ENCODE measurements around the gene BRI3. TPM values are rescaled to one million over a fixed set of nuclear protein-coding genes. Genes with fewer than 3 reads are reported as not detected.

Gene BRI3
- total and polyA plus RNA-seq, 10 of the 15 experiments (the other 5 are each of a cell fraction or from before 2014, with no cell fraction given): 4.5 to 56.3 (median 21.5) TPM

DNA sequence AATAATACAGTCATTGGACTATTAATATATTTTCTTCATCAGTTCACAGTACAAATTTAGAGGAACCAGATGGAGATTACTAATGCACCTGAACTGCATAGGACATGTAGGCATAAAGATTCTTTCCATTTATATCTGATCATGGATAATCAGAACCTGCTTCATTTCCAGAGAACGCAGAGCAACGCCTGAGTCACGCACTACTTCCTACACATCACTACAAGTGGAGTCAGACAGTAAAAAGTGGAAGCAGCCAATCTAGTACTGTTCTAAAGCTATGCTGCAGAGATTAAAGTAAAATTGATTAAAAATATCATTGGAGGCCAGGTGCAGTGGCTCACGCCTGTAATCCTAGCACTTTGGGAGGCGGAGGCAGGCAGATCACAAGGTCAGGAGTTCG, 43.3 kb downstream of the BRI3 start:
- no peak overlapping the region for H2AFZ ChIP-seq (ENCODE audit: control insufficient read depth, low read depth, low read length)
- peaks cover 2 to 3% of the 10 kb centered on the region in 2 experiments; a peak in 2 of 4 replicates for H3K36me3 ChIP-seq (ENCODE audit: control insufficient read depth in 2 of 2, insufficient read depth in 2 of 2, low read length in 1 of 2)
- H3K9me3 ChIP-seq (replicated peaks; ENCODE audit: control insufficient read depth, insufficient read depth, low read length): no peaks in the 10 kb centered on the region
- no peaks in the 10 kb centered on the region; the same call in 1 of the 2 replicates for H4K20me1 ChIP-seq (ENCODE audit: control insufficient read depth, insufficient read depth)
- intact Hi-C loops (cut with micrococcal nuclease; ENCODE audit: unreplicated experiment): no loop called here
- H3K4me3 ChIP-seq: no peak overlapping the region
- ATAC-seq (no peak), DNase-seq (ENCODE audit: low read depth, low spot score) (no peak), FAIRE-seq (no peak)
- H3K79me2 ChIP-seq (ENCODE audit: control insufficient read depth, insufficient read depth, low read length): no peaks in the 10 kb centered on the region
- no peak overlapping the region for H3K9ac ChIP-seq (ENCODE audit: control insufficient read depth, insufficient read depth, low read length)
- SMC1A ChIA-PET (ENCODE audit: uncharacterized antibody, unreplicated experiment): no interaction called here
- H3K4me2 ChIP-seq (ENCODE audit: control insufficient read depth, insufficient read depth): no peak overlapping the region
- H3K27me3 ChIP-seq (replicated peaks in 1 of 2; ENCODE audit: control insufficient read depth in 2 of 2, insufficient read depth in 2 of 2, low read length in 1 of 2): no peaks in the 10 kb centered on the region
- CTCF ChIA-PET: interaction anchor here (1.5 kb wide), 1 partner anchor 76 kb away, joined by 4 read pairs; the partner anchor contains the start of gene BAIAP2L1
- POLR2A ChIA-PET: interaction anchor here (0.6 kb wide), 1 partner anchor 45 kb away, joined by 4 read pairs; no protein-coding TSS in a partner anchor
- H3K27ac ChIP-seq (ENCODE audit: control insufficient read depth, insufficient read depth): no peak overlapping the region
- 85% methylated on average over 6 of the region's 6 CpGs for WGBS (ENCODE audit: insufficient coverage, insufficient replicate concordance, low lambda C conversion rate, missing lambda C conversion rate)
- TF ChIP-seq, protein P1, sequence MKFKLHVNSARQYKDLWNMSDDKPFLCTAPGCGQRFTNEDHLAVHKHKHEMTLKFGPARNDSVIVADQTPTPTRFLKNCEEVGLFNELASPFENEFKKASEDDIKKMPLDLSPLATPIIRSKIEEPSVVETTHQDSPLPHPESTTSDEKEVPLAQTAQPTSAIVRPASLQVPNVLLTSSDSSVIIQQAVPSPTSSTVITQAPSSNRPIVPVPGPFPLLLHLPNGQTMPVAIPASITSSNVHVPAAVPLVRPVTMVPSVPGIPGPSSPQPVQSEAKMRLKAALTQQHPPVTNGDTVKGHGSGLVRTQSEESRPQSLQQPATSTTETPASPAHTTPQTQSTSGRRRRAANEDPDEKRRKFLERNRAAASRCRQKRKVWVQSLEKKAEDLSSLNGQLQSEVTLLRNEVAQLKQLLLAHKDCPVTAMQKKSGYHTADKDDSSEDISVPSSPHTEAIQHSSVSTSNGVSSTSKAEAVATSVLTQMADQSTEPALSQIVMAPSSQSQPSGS (IDR thresholded peaks at IDR 0.05; ENCODE audit: low read length): no peak
- no peak for TF ChIP-seq MEF2A (IDR thresholded peaks at IDR 0.05; ENCODE audit: insufficient read depth, low read depth, low read length)
- TF ChIP-seq HDGF (IDR thresholded peaks at IDR 0.05): no peak
- no peak for TF ChIP-seq GABPA (IDR thresholded peaks at IDR 0.05; ENCODE audit: low read depth)
- TF ChIP-seq RCOR1 (conservative IDR thresholded peaks at IDR 0.05; ENCODE audit: low read depth, low read length): no peak
- no peak for TF ChIP-seq POLR2AphosphoS2 (IDR thresholded peaks at IDR 0.05; ENCODE audit: low read depth, low read length)
- TF ChIP-seq SIN3A (IDR thresholded peaks at IDR 0.05; ENCODE audit: low read depth, low read length): no peak
- TF ChIP-seq, protein P2, sequence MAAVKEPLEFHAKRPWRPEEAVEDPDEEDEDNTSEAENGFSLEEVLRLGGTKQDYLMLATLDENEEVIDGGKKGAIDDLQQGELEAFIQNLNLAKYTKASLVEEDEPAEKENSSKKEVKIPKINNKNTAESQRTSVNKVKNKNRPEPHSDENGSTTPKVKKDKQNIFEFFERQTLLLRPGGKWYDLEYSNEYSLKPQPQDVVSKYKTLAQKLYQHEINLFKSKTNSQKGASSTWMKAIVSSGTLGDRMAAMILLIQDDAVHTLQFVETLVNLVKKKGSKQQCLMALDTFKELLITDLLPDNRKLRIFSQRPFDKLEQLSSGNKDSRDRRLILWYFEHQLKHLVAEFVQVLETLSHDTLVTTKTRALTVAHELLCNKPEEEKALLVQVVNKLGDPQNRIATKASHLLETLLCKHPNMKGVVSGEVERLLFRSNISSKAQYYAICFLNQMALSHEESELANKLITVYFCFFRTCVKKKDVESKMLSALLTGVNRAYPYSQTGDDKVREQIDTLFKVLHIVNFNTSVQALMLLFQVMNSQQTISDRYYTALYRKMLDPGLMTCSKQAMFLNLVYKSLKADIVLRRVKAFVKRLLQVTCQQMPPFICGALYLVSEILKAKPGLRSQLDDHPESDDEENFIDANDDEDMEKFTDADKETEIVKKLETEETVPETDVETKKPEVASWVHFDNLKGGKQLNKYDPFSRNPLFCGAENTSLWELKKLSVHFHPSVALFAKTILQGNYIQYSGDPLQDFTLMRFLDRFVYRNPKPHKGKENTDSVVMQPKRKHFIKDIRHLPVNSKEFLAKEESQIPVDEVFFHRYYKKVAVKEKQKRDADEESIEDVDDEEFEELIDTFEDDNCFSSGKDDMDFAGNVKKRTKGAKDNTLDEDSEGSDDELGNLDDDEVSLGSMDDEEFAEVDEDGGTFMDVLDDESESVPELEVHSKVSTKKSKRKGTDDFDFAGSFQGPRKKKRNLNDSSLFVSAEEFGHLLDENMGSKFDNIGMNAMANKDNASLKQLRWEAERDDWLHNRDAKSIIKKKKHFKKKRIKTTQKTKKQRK (IDR thresholded peaks at IDR 0.05; ENCODE audit: low read depth, low read length): no peak
- no peak for TF ChIP-seq WRNIP1 (IDR thresholded peaks at IDR 0.05; ENCODE audit: borderline replicate concordance, low read depth, low read length)
- RAD21 ChIA-PET (ENCODE audit: unreplicated experiment): no interaction called here
- in situ Hi-C loops (cut with MboI): no loop called here
- no peaks in the 10 kb centered on the region for H3K4me1 ChIP-seq (ENCODE audit: control insufficient read depth, insufficient read depth, low read length)
- BruUV-seq (replicated peaks): no TSS peak

Data from GM12878 (cell line).